Smooth muscle cell of trachea (primary cell): ENCODE results near the gene PRDM2. TPM values are rescaled to one million over a fixed set of nuclear protein-coding genes. Genes with fewer than 3 reads are reported as not detected.

Experiments
- total RNA-seq: library from RNA; depleted of rRNA; stranded (reverse); fragments of >200 nt; gene quantifications from 2 replicates; pipeline ENCODE4 v1.2.1, GENCODE V29; 2014

PRDM2 gene
- 10.3 and 14.8 TPM in 2 replicates for total RNA-seq

GRCh38 chr1:13699936-13700520 lies at the start of gene PRDM2:
Gene PRDM2, plus strand, starts transcription at chr1:13700188. Its CDS starts 15,418 bp downstream, at chr1:13715606.

Other genes starting within 250 kb of the PRDM2 start
- gene LRRC38, start 186.2 kb upstream of the PRDM2 start, total RNA-seq = not detected in 2 replicates
- 0.87 and 4.5 TPM in 2 replicates for gene PDPN, start 116.4 kb upstream of the PRDM2 start, total RNA-seq